IPS DF 6.9 (cell line): Measurements from ENCODE around the gene MOSPD2.

Source experiments
- DNase-seq: peaks from one replicate; pipeline ENCODE4 v3.0.0-alpha.2; 2013; ENCODE audit warnings: low read depth, low spot score
- H3K27ac ChIP-seq: one replicate; pipeline ENCODE4 v1.5.1; 2013; ENCODE audit warnings: low read length, control low read depth
- H3K27me3 ChIP-seq: 2 replicates; pipeline ENCODE4 v1.6.1; 2013; ENCODE audit warnings: mild to moderate bottlenecking, low read length; ENCODE audit not compliant: control insufficient read depth, insufficient read depth
- H3K36me3 ChIP-seq: 2 replicates; pipeline ENCODE4 v1.6.1; 2013; ENCODE audit warnings: low read length; ENCODE audit not compliant: control insufficient read depth, insufficient read depth
- H3K4me1 ChIP-seq: 2 replicates; pipeline ENCODE4 v1.6.1; 2013; ENCODE audit warnings: low read length; ENCODE audit not compliant: control insufficient read depth, insufficient read depth
- H3K4me3 ChIP-seq: 2 replicates; pipeline ENCODE4 v1.5.1; 2013; ENCODE audit warnings: mild to moderate bottlenecking, low read length
- H3K9me3 ChIP-seq: 2 replicates; pipeline ENCODE4 v1.6.1; 2013; ENCODE audit warnings: low read length, inconsistent platforms; ENCODE audit not compliant: control insufficient read depth, insufficient read depth
- WGBS: extraction: QIAGEN DNeasy Blood & Tissue Kit; methylation state at CpG from one replicate; pipeline ENCODE4 v1.1.7; 2013; ENCODE audit warnings: mixed read lengths, missing lambda C conversion rate; ENCODE audit not compliant: insufficient read length, insufficient coverage; 5-methylcytosine and 5-hydroxymethylcytosine counted together

Gene MOSPD2

DNA sequence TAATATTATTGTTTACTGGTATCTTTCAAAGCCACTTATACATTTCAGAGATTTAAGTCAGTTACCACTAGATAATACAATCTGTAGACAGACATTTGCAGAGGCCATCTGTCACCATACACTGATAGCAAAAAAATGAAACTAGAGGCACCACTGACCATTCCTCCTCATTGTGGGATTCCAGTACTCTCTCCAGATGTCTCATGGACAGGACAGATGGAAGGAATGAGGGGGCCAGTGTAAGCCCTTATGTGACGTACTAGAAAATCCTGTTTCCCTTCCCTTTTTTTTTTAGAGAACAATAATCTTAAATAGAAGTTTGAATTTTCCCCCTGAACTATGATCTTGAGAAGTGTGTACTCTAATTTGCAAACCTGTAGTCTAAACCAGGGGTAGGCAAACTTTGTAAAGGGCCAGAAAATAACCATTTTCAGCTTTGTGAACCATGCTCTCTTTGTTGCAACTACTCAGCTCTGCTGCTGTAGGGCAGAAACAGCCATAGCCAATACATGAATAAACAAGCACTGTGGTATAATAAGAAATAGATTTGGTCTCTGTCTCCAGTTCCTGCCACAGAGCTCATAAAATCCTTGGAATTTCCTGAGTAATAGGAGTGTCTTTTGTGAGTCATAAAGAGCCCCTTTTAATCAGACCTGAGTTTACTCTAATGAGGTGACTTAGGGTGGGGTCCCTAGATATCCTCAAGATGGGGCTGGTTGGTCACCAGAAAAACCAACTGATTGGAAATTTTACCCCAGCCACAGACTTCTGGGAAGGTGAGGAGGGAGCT is 90.4 kb downstream of the MOSPD2 start:
- DNase-seq: no peak
- H3K9me3 ChIP-seq: no peaks in the 10 kb centered on the region
- no CpG with 5 or more reads among the region's 1 CpG for WGBS
- no peaks in the 10 kb centered on the region for H3K27me3 ChIP-seq
- no peak overlapping the region for H3K27ac ChIP-seq
- H3K36me3 ChIP-seq: no peaks in the 10 kb centered on the region
- no peaks in the 10 kb centered on the region for H3K4me1 ChIP-seq
- no peak overlapping the region for H3K4me3 ChIP-seq

DNA sequence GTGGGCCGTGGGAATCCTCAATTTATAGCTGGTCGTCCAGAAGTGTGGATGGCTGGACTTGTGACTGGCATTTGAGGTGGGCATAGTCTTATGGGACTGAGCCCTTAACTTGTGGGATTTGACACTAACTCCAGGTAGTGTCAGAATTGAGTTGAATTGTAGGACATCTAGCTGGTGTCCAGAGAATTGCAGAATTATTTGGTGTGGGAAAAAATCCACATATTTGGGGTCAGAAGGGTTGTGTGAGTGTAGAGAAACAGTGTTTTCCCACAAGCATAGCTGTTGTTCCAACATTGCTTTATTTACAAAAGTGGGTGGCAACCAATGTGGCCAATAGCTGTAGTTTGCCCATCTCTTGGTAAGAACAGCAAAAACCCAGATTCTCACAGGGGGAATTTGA is 91.3 kb downstream of the MOSPD2 start:
- Histone ChIP-seq H3K27ac (no peak overlapping the region), H3K4me3 (no peak overlapping the region), H3K4me1 (no peaks in the 10 kb centered on the region), H3K27me3 (no peaks in the 10 kb centered on the region), H3K9me3 (no peaks in the 10 kb centered on the region), H3K36me3 (no peaks in the 10 kb centered on the region)
- no peak for DNase-seq
- no CpG with 5 or more reads among the region's 2 CpGs for WGBS
